GM18907 (cell line): ENCODE measurements around the gene H6PD.
"Not testable (repeated sequence)": the region's sequence is repeated elsewhere in the genome, so short reads cannot be mapped to it uniquely, and the experiment has no call there.

Experiments
- ATAC-seq: cut with Tn5 transposase; IDR thresholded peaks from one replicate; pipeline ENCODE4 v1.9.1; 2021; ENCODE audit warnings: mild to moderate bottlenecking, moderate library complexity; ENCODE audit not compliant: unreplicated experiment

The H6PD gene

GRCh38 chr1:9294405-9294773, 59.8 kb downstream of the H6PD start:
- ATAC-seq: no peak

GRCh38 chr1:9294910-9295636, 60.5 kb downstream of the H6PD start:
- no peak for ATAC-seq

GRCh38 chr1:9295884-9296283, 61.3 kb downstream of the H6PD start:
- no peak for ATAC-seq

DNA sequence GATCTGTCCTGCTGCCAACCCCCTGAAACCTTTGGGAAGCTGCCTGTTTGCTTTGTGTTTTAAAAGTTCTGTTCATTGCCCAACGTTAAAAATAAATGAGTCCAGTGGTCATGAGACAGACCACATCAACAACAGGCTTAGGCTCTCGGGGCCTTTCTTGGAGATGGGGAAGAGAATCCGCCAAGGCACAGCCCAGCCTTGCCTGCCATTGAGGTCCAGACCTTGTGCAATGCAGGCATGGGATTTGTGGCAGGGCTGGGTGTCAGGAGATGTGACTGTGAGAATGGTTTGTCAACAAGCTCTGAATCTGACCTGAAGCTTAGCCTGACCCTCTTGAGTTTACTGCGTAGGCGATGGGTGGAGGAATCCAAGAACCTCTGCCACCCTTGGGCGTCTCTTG, 62.3 kb downstream of the H6PD start:
- ATAC-seq: no peak

GRCh38 chr1:9297831-9298230, 63.3 kb downstream of the H6PD start:
- no peak for ATAC-seq

- ATAC-seq: no peak
Observed at GRCh38 chr1:9298282-9298681, 63.7 kb downstream of the H6PD start.

GRCh38 chr1:9299571-9300541, 65.3 kb downstream of the H6PD start:
- ATAC-seq: not testable (repeated sequence)

GRCh38 chr1:9300573-9300972, 66.0 kb downstream of the H6PD start:
- ATAC-seq: no peak

- ATAC-seq: no peak
Observed at GRCh38 chr1:9302745-9303524, 68.4 kb downstream of the H6PD start.

- ATAC-seq: no peak
Observed at GRCh38 chr1:9303916-9304315, 69.3 kb downstream of the H6PD start.

GRCh38 chr1:9305216-9305615, 70.6 kb downstream of the H6PD start:
- ATAC-seq: no peak

DNA sequence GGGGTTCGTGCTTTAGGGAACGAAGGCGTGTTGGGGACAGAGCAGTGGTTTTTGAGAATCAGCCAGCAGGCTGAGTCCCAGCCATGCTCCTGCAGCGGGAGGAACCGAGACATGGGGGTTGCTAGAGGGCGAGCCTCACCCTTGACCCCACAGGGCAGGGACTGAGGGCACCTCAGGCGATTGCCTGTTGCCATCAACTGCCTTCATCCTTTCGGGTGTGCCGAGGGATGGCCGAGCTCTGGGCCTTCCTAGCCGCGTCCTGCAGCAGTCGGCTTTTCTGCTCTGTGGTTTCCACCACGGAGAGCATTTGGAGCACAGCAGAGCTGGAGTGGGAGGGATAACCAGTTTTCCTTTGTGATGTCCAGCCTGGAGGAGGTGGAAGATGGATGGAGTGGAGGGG, 71.4 kb downstream of the H6PD start:
- no peak for ATAC-seq

DNA sequence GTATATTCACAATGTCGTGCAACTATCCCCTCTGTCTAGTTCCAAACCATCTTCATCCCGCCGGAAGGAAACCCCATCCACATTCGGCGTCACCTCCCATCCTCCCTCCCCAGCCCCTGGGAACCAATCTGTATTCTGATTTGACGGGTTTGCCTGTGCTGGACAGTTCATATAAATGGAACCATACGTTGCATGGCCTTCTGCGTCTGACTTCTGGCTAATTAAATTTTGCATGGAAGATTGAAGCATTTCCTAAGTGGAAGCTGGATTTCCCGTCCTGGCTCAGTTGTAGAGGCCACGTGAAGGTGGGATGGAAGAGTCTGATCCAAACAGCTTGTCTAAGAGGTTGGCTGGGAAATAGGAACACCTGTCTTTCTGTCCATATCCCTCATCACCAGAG, 72.7 kb downstream of the H6PD start:
- no peak for ATAC-seq

GRCh38 chr1:9308236-9308785, 73.7 kb downstream of the H6PD start:
- no peak for ATAC-seq

DNA sequence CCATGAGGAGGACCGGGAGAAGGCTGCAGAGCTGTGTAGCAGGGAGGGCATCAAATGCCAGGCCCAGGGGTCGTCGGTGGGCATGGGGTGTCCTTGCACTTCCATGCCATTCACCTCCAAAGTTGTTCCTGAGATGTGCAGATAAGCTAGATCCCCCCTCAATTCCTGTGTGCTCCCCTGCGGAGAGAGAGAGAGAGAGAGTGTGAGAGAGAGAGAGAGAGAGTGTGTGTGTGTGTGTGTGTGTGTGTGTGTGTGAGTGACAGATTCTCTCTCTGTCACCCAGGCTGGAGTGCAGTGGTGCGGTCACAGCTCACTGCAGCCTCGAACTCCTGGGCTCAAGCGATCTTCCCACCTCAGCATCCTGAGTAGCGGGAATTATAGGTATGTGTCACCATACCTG, 74.5 kb downstream of the H6PD start:
- ATAC-seq: no peak

DNA sequence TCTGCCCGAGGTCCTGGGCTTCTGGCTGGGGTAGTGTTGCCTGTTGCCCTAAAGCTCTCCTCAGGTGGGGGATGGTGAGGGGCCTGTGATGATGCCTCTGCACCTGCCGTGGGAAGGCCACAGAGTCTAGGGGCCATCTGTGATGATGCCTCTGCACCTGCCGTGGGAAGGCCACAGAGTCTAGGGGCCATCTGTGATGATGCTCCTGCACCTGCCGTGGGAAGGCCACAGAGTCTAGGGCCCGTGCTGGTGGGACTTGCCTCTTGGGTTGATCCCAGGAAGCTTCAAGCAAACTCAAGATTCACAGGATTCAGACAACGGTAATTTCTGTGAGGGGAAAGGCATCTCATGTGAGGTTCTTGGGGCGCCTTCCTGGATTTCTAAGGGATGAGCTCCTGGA, 75.4 kb downstream of the H6PD start:
- no peak for ATAC-seq

GRCh38 chr1:9311029-9311428, 76.5 kb downstream of the H6PD start:
- no peak for ATAC-seq

DNA sequence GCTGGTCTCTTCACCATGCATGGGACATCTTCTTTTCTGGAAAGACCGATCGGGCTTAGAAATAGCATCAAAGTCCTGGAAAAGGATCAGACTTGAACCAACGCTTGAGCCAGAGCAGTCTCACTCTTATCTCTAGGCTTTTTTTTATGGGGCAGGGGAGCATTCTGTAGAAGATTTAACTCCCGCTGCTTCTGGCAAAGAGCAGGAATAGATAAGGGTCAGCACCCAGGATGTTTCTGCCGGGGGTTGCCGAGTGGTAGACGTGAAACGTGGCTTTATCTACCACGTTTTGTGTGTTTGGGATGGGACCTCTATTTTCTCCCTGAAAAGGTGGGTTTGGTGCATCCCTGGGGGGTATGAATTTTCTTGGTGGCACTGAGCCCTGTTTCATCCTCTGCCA, 76.9 kb downstream of the H6PD start:
- ATAC-seq: no peak

GRCh38 chr1:9312168-9312720, 77.7 kb downstream of the H6PD start:
- ATAC-seq: no peak

DNA sequence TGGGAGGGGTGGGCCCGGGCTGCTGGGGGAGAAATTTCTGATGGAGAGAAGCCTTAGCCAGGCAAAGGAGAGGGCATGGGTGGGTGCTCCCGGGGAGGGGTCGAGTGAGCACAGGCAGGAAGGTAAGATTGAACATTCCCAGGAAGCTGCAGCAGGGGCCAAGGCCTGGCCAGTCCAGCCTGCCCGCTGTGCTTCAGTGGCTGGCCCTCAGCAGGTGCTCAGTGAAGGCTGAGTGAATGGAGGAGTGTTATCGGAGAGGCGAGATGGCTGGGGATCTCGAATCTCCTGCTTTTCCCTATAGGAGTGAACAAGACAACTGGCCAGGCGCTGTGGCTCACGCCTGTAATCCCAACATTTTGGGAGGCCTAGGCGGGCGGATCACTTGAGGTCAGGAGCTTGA, 79.0 kb downstream of the H6PD start:
- no peak for ATAC-seq

GRCh38 chr1:9314111-9314510, 79.5 kb downstream of the H6PD start:
- no peak for ATAC-seq
